HEK293 (cell line): ENCODE data around the gene ISYNA1.

ENCODE experiments used
- BCL11B ChIP-seq: fragments of 450-650 bp; formaldehyde crosslinking; IDR thresholded peaks from 2 replicates; pipeline ENCODE4 v1.5.1; 2016; ENCODE audit warnings: low read depth, missing biosample characterization, missing genetic modification characterization
- EGR2 ChIP-seq: fragments of 450-650 bp; formaldehyde crosslinking; IDR thresholded peaks from 2 replicates; pipeline ENCODE4 v1.5.1; 2016; ENCODE audit warnings: low read depth, missing biosample characterization, missing genetic modification characterization
- KLF10 ChIP-seq: fragments of 450-650 bp; IDR thresholded peaks from 2 replicates; pipeline ENCODE4 v1.5.1; 2018; ENCODE audit warnings: missing biosample characterization, mild to moderate bottlenecking, missing genetic modification characterization
- KLF8 ChIP-seq: fragments of 450-650 bp; formaldehyde crosslinking; IDR thresholded peaks from 2 replicates; pipeline ENCODE4 v1.5.1; 2016; ENCODE audit warnings: missing biosample characterization, missing genetic modification characterization
- KLF9 ChIP-seq: fragments of 450-650 bp; formaldehyde crosslinking; IDR thresholded peaks from 2 replicates; pipeline ENCODE4 v1.5.1; 2016; ENCODE audit warnings: missing biosample characterization, missing genetic modification characterization, low read depth
- REST ChIP-seq: fragments of 450-650 bp; formaldehyde crosslinking; IDR thresholded peaks from 2 replicates; pipeline ENCODE4 v1.5.1; 2016; ENCODE audit warnings: missing biosample characterization, missing genetic modification characterization
- SP2 ChIP-seq: fragments of 450-650 bp; formaldehyde crosslinking; IDR thresholded peaks from 2 replicates; pipeline ENCODE4 v1.5.1; 2016; ENCODE audit warnings: missing biosample characterization, missing genetic modification characterization
- ZBTB7A ChIP-seq: fragments of 450-650 bp; formaldehyde crosslinking; IDR thresholded peaks from 2 replicates; pipeline ENCODE4 v1.5.1; 2016; ENCODE audit warnings: low read depth, missing biosample characterization, missing genetic modification characterization
- ZBTB8A ChIP-seq: fragments of 450-650 bp; formaldehyde crosslinking; IDR thresholded peaks from 2 replicates; pipeline ENCODE4 v1.5.1; 2016; ENCODE audit warnings: missing biosample characterization, missing genetic modification characterization
- ZFHX2 ChIP-seq: fragments of 450-650 bp; formaldehyde crosslinking; conservative IDR thresholded peaks from 2 replicates; pipeline ENCODE4 v1.5.1; 2016; ENCODE audit warnings: missing biosample characterization, missing genetic modification characterization
- ZIC2 ChIP-seq: fragments of 450-650 bp; formaldehyde crosslinking; IDR thresholded peaks from 2 replicates; pipeline ENCODE4 v1.5.1; 2016; ENCODE audit warnings: missing biosample characterization, missing genetic modification characterization
- ZNF112 ChIP-seq: fragments of 450-650 bp; formaldehyde crosslinking; IDR thresholded peaks from 2 replicates; pipeline ENCODE4 v1.5.0; 2017; ENCODE audit warnings: missing biosample characterization, missing genetic modification characterization
- ZNF138 ChIP-seq: fragments of 450-650 bp; formaldehyde crosslinking; IDR thresholded peaks from 2 replicates; pipeline ENCODE4 v1.5.1; 2016; ENCODE audit warnings: missing biosample characterization, missing genetic modification characterization, borderline replicate concordance
- ZNF2 ChIP-seq: fragments of 450-650 bp; formaldehyde crosslinking; IDR thresholded peaks from 2 replicates; pipeline ENCODE4 v1.5.1; 2016; ENCODE audit warnings: missing biosample characterization, missing genetic modification characterization
- ZNF223 ChIP-seq: fragments of 450-650 bp; formaldehyde crosslinking; IDR thresholded peaks from 2 replicates; pipeline ENCODE4 v1.5.1; 2016; ENCODE audit warnings: missing biosample characterization, missing genetic modification characterization
- ZNF266 ChIP-seq: fragments of 450-650 bp; formaldehyde crosslinking; IDR thresholded peaks from 2 replicates; pipeline ENCODE4 v1.5.1; 2016; ENCODE audit warnings: missing biosample characterization, missing genetic modification characterization, low read depth
- ZNF274 ChIP-seq, 2 experiments: fragments of 200-500 bp in 1 of 2; fragments of 450-650 bp in 1 of 2; sonication (Bioruptor generic) in 1 of 2; formaldehyde crosslinking in 1 of 2; IDR thresholded peaks; 2 replicates each; pipeline versions ENCODE4 v1.5.1 to v1.6.1; 2014 to 2016; ENCODE audit warnings: borderline replicate concordance in 1 of 2, inconsistent platforms in 1 of 2, low read length in 1 of 2, missing biosample characterization in 1 of 2, missing genetic modification characterization in 1 of 2
- ZNF280D ChIP-seq: fragments of 450-650 bp; formaldehyde crosslinking; IDR thresholded peaks from 2 replicates; pipeline ENCODE4 v1.5.1; 2016; ENCODE audit warnings: missing biosample characterization, missing genetic modification characterization
- ZNF391 ChIP-seq: fragments of 450-650 bp; formaldehyde crosslinking; IDR thresholded peaks from 2 replicates; pipeline ENCODE4 v1.5.1; 2016; ENCODE audit warnings: low read depth, missing biosample characterization, missing genetic modification characterization, borderline replicate concordance
- ZNF416 ChIP-seq: fragments of 450-650 bp; formaldehyde crosslinking; IDR thresholded peaks from 2 replicates; pipeline ENCODE4 v1.5.1; 2016; ENCODE audit warnings: missing biosample characterization, missing genetic modification characterization
- ZNF426 ChIP-seq: fragments of 450-650 bp; formaldehyde crosslinking; IDR thresholded peaks from 2 replicates; pipeline ENCODE4 v1.5.1; 2017; ENCODE audit warnings: missing biosample characterization, missing genetic modification characterization, mild to moderate bottlenecking, inconsistent platforms, moderate library complexity
- ZNF521 ChIP-seq: fragments of 450-650 bp; formaldehyde crosslinking; IDR thresholded peaks from 2 replicates; pipeline ENCODE4 v1.5.1; 2017; ENCODE audit warnings: missing biosample characterization, mild to moderate bottlenecking, missing genetic modification characterization
- ZNF785 ChIP-seq: fragments of 450-650 bp; formaldehyde crosslinking; IDR thresholded peaks from 2 replicates; pipeline ENCODE4 v1.5.1; 2016; ENCODE audit warnings: missing biosample characterization, missing genetic modification characterization
- ZNF837 ChIP-seq: fragments of 450-650 bp; formaldehyde crosslinking; IDR thresholded peaks from 2 replicates; pipeline ENCODE4 v1.5.1; 2016; ENCODE audit warnings: missing biosample characterization, missing genetic modification characterization
- ZNF843 ChIP-seq: fragments of 450-650 bp; formaldehyde crosslinking; IDR thresholded peaks from 2 replicates; pipeline ENCODE4 v1.5.1; 2016; ENCODE audit warnings: missing biosample characterization, missing genetic modification characterization
- ZSCAN23 ChIP-seq: fragments of 450-650 bp; formaldehyde crosslinking; IDR thresholded peaks from 2 replicates; pipeline ENCODE4 v1.5.1; 2016; ENCODE audit warnings: missing biosample characterization, missing genetic modification characterization
- ZXDB ChIP-seq: fragments of 450-650 bp; formaldehyde crosslinking; IDR thresholded peaks from 2 replicates; pipeline ENCODE4 v1.5.1; 2016; ENCODE audit warnings: missing biosample characterization, missing genetic modification characterization
- TF ChIP-seq, protein P1 (sequence below): fragments of 450-650 bp; formaldehyde crosslinking; IDR thresholded peaks from 2 replicates; pipeline ENCODE4 v1.5.1; 2016; ENCODE audit warnings: missing biosample characterization, missing genetic modification characterization
- TF ChIP-seq, protein P2 (sequence below): fragments of 450-650 bp; formaldehyde crosslinking; IDR thresholded peaks from 2 replicates; pipeline ENCODE4 v1.5.1; 2016; ENCODE audit warnings: missing biosample characterization, missing genetic modification characterization

ISYNA1 gene

GRCh38 chr19:18437491-18438330, at the start of gene ISYNA1 (continued):
- no peak for TF ChIP-seq ZNF280D (tag by site-specific recombination)
- TF ChIP-seq ZXDB (tag by site-specific recombination), result no peak; the same call in 1 of the 2 replicates
- TF ChIP-seq ZNF266, result no peak
- TF ChIP-seq ZNF2, result peak; percentile 60; the same call in 1 of the 2 replicates
- no peak for TF ChIP-seq ZNF521 (tag by site-specific recombination)
- no peak for TF ChIP-seq ZNF416 (tag by site-specific recombination)
- TF ChIP-seq ZSCAN23 (tag by site-specific recombination), result no peak
- peak; percentile 83; the same call in 1 of the 2 replicates for TF ChIP-seq KLF10
- TF ChIP-seq SP2 (tag by site-specific recombination), result peak; percentile 44; the same call in 1 of the 2 replicates
- peak; percentile 85 for TF ChIP-seq BCL11B (tag by site-specific recombination)
- TF ChIP-seq, protein P1, sequence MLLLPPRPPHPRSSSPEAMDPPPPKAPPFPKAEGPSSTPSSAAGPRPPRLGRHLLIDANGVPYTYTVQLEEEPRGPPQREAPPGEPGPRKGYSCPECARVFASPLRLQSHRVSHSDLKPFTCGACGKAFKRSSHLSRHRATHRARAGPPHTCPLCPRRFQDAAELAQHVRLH (tag by site-specific recombination), result no peak; the same call in 1 of the 2 replicates
- no peak for TF ChIP-seq ZNF274 (IDR thresholded peaks at IDR 0.05; ENCODE audit: low read length)
- TF ChIP-seq ZNF274 (tag by site-specific recombination; IDR thresholded peaks at IDR 0.05; ENCODE audit: borderline replicate concordance), result no peak
- peak; percentile 92 for TF ChIP-seq ZNF223 (tag by site-specific recombination)
- TF ChIP-seq EGR2 (tag by site-specific recombination), result peak; percentile 62
- no peak; the same call in 1 of the 2 replicates for TF ChIP-seq ZIC2
- peak; percentile 64 for TF ChIP-seq KLF9 (tag by site-specific recombination)
- 0 out of 2 replicates have a peak, but pooled peaks have one; percentile 54 for TF ChIP-seq ZNF837 (tag by site-specific recombination)
- TF ChIP-seq ZNF112 (tag by site-specific recombination), result no peak
- peak; percentile 41; the same call in 1 of the 2 replicates for TF ChIP-seq REST (tag by site-specific recombination)
- no peak for TF ChIP-seq ZNF138 (tag by site-specific recombination)
- peak; percentile 6 for TF ChIP-seq ZBTB8A (tag by site-specific recombination)
- TF ChIP-seq KLF8 (tag by site-specific recombination), result peak; percentile 31; the same call in 1 of the 2 replicates
- TF ChIP-seq ZFHX2 (tag by site-specific recombination), result peak; percentile 93
- peak; percentile 13; the same call in 1 of the 2 replicates for TF ChIP-seq ZNF843 (tag by site-specific recombination)
- TF ChIP-seq ZNF391 (tag by site-specific recombination), result peak; percentile 78; the same call in 1 of the 2 replicates
- no peak for TF ChIP-seq ZNF426 (tag by site-specific recombination)
- TF ChIP-seq, protein P2, sequence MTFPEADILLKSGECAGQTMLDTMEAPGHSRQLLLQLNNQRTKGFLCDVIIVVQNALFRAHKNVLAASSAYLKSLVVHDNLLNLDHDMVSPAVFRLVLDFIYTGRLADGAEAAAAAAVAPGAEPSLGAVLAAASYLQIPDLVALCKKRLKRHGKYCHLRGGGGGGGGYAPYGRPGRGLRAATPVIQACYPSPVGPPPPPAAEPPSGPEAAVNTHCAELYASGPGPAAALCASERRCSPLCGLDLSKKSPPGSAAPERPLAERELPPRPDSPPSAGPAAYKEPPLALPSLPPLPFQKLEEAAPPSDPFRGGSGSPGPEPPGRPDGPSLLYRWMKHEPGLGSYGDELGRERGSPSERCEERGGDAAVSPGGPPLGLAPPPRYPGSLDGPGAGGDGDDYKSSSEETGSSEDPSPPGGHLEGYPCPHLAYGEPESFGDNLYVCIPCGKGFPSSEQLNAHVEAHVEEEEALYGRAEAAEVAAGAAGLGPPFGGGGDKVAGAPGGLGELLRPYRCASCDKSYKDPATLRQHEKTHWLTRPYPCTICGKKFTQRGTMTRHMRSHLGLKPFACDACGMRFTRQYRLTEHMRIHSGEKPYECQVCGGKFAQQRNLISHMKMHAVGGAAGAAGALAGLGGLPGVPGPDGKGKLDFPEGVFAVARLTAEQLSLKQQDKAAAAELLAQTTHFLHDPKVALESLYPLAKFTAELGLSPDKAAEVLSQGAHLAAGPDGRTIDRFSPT (tag by site-specific recombination), result no peak
- TF ChIP-seq ZBTB7A (tag by site-specific recombination), result peak; percentile 52
- no peak; the same call in 1 of the 2 replicates for TF ChIP-seq ZNF785 (tag by site-specific recombination)
